ENCODE results near the gene RICTOR. TPM values are rescaled to one million over a fixed set of nuclear protein-coding genes. Genes with fewer than 3 reads are reported as not detected.
"Not testable (repeated sequence)": the region's sequence is repeated elsewhere in the genome, so short reads cannot be mapped to it uniquely, and the experiment has no call there.

Gene RICTOR
- total RNA-seq, 1 donor from 2014 or later, result 51.1 TPM

DNA sequence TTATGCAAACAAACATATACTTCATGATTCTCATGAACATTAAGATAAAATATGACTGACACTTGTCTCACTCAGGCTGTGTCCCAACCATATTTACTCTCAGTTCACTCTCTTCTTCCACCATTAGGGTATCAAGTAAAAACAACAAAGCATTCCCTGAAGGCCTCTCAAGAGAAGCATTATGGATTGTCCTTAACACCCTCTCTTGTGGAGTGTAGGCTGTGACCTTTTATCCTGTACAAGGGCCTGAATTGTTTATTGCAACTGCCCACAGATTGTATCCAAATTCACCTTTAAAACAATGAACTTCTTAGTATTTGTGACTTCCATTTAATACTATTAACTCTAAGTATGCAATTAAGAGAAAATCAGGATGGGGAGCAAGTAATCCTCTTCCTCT, 78.1 kb downstream of the RICTOR start:
- H3K4me3 ChIP-seq, result no peak overlapping the region
- no peaks in the 10 kb centered on the region for H3K9me3 ChIP-seq
- no peaks in the 10 kb centered on the region for H3K4me1 ChIP-seq
- H3K27me3 ChIP-seq, result no peaks in the 10 kb centered on the region
- H3K36me3 ChIP-seq, result peaks cover 6% of the 10 kb centered on the region
- intact Hi-C loops (cut with DNase I), result loop anchor here (10.0 kb wide), 1 partner anchor 89 kb away; no protein-coding TSS in a partner anchor
- DNase-seq (no peak), ATAC-seq (no peak)
- H3K27ac ChIP-seq, result no peak overlapping the region
- TF ChIP-seq CTCF (IDR thresholded peaks at IDR 0.05), result no peak

GRCh38 chr5:38994324-38994927, 79.8 kb downstream of the RICTOR start:
- H3K4me1 ChIP-seq, result no peaks in the 10 kb centered on the region
- DNase-seq (no peak), ATAC-seq (peak; percentile 79)
- H3K4me3 ChIP-seq, result no peak overlapping the region
- H3K9me3 ChIP-seq, result no peaks in the 10 kb centered on the region
- H3K27me3 ChIP-seq, result no peaks in the 10 kb centered on the region
- peaks cover 12% of the 10 kb centered on the region for H3K36me3 ChIP-seq
- H3K27ac ChIP-seq, result no peak overlapping the region
- intact Hi-C loops (cut with DNase I), result loop anchor here (10.0 kb wide), 1 partner anchor 90 kb away; no protein-coding TSS in a partner anchor
- TF ChIP-seq CTCF (IDR thresholded peaks at IDR 0.05), result peak; percentile 58

DNA sequence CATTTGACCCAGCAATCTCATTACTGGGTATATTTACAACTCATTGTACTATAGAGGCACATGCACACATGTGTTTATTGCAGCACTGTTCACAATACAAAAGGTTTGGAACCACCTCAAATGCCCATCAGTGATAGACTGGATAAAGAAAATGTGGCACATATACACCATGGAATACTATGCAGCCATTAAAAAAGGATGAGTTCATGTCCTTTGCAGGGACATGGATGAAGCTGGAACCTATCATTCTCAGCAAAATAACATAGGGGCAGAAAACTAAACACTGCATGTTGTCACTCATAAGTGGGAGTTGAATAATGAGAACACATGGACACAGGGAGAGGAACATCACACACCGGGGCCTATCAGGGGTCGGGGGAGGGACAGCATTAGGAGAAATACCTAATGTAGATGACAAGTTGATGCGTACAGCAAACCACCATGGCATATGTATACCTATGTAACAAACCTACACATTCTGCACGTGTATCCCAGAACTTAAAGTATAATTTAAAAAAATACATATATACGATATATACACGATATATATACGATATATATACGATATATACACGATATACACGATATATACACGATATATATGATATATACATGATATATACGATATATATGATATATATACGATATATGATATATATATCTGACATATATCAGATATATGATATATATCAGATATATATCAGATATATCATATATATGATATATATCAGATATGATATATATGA, 84.1 kb downstream of the RICTOR start:
- not testable (repeated sequence) for ATAC-seq, H3K4me3 ChIP-seq, H3K27me3 ChIP-seq, DNase-seq, H3K4me1 ChIP-seq, H3K9me3 ChIP-seq, H3K27ac ChIP-seq
- peaks cover 12% of the 10 kb centered on the region for H3K36me3 ChIP-seq
- intact Hi-C loops (cut with DNase I), result loop anchor here (10.0 kb wide), 1 partner anchor 95 kb away; no protein-coding TSS in a partner anchor

GRCh38 chr5:38985909-38986452, 88.2 kb downstream of the RICTOR start:
- H3K9me3 ChIP-seq, result no peaks in the 10 kb centered on the region
- ATAC-seq (no peak), DNase-seq (no peak)
- H3K27me3 ChIP-seq, result no peaks in the 10 kb centered on the region
- no peak for TF ChIP-seq CTCF (IDR thresholded peaks at IDR 0.05)
- no peak overlapping the region for H3K27ac ChIP-seq
- H3K36me3 ChIP-seq, result peaks cover 15% of the 10 kb centered on the region
- no peaks in the 10 kb centered on the region for H3K4me1 ChIP-seq
- intact Hi-C loops (cut with DNase I), result no loop called here
- H3K4me3 ChIP-seq, result no peak overlapping the region

GRCh38 chr5:38979535-38979934, 94.7 kb downstream of the RICTOR start:
- no peaks in the 10 kb centered on the region for H3K4me1 ChIP-seq
- H3K36me3 ChIP-seq, result peaks cover 28% of the 10 kb centered on the region
- ATAC-seq (no peak), DNase-seq (no peak)
- H3K27ac ChIP-seq, result no peak overlapping the region
- no peaks in the 10 kb centered on the region for H3K9me3 ChIP-seq
- intact Hi-C loops (cut with DNase I), result no loop called here
- no peak overlapping the region for H3K4me3 ChIP-seq
- TF ChIP-seq CTCF (IDR thresholded peaks at IDR 0.05), result no peak
- no peaks in the 10 kb centered on the region for H3K27me3 ChIP-seq

GRCh38 chr5:38978036-38978435, 96.2 kb downstream of the RICTOR start:
- no peak for TF ChIP-seq CTCF (IDR thresholded peaks at IDR 0.05)
- intact Hi-C loops (cut with DNase I), result no loop called here
- Histone ChIP-seq H3K27me3 (no peaks in the 10 kb centered on the region), H3K9me3 (no peaks in the 10 kb centered on the region), H3K36me3 (peaks cover 39% of the 10 kb centered on the region), H3K27ac (no peak overlapping the region), H3K4me1 (no peaks in the 10 kb centered on the region), H3K4me3 (no peak overlapping the region)
- DNase-seq (no peak), ATAC-seq (no peak)

Measured in upper lobe of right lung (tissue), 1 donor.